ENCODE measurements around the gene EPN2. TPM values are rescaled to one million over a fixed set of nuclear protein-coding genes. Genes with fewer than 3 reads are reported as not detected.

EPN2 gene
- total RNA-seq, 1 experiment from 2014 or later: 57.8 TPM

DNA sequence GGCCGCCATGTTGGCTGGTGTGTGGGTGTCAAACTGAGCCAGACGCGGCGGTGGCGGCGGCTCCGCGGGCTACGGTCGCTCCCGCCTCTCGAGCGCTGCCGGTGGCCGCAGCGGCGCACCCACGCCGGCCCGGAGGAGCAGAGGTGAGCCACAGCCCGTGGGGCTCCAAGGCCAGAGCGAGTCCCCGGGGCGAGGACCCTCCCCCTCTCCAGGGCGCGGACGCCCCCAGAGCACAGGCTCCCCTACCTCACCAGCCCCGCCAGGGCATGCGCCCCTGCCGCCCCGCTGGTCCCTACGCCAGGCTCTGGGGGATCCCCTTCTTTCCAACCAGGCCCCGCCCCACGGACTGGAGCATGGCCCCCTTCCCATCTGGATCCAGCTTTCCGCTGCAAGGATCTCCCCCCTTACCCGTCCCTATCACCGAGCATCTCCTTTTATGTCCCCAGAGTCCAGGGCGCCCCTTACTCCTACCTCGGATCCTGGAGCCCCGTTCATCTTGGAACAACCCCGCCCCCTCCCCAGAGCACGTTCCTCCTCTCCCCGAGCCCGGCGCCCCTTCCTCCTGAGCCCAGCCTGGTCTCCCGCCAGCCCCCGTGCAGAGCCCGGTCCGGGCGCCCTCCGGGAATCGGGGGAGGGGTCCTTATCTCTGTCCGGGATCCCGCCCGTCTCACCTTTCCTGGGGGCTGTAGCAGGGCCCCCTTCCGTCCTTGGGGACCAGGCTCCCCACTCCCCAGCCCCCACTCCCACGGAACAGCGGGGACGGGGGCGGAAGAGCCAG, 412 bp downstream of the EPN2 start:
- no peaks in the 10 kb centered on the region for H3K27me3 Mint-ChIP-seq (ENCODE audit: low read depth)
- no peaks in the 10 kb centered on the region for H3K79me1 ChIP-seq (ENCODE audit: insufficient read depth, low read depth, low read length, poor library complexity, severe bottlenecking)
- TF ChIP-seq CTCF (conservative IDR thresholded peaks at IDR 0.05): peak; percentile 24; the same call in 1 of the 3 replicates

More for the DNA sequence above, 412 bp downstream of the EPN2 start:
- WGBS (ENCODE audit: extremely low coverage, insufficient read length, low lambda C conversion rate): no CpG with 5 or more reads among the region's 60 CpGs
- no peak overlapping the region for H4K91ac ChIP-seq (ENCODE audit: insufficient read length, low read depth, low read length)
- no peak overlapping the region for H2BK12ac ChIP-seq (ENCODE audit: insufficient read length, low read depth, low read length)
- H3K27ac Mint-ChIP-seq: peak overlapping the region in 2 of 3 experiments; percentile 82 to 97; a peak in 3 of 7 replicates
- no peak overlapping the region for H2AFZ ChIP-seq (ENCODE audit: low read length)
- H2BK120ac ChIP-seq (ENCODE audit: low read depth, low read length, poor library complexity, severe bottlenecking): no peak overlapping the region
- H3K9me3 Mint-ChIP-seq: no peaks in the 10 kb centered on the region
- no peak overlapping the region for H2BK20ac ChIP-seq (ENCODE audit: low read depth, low read length, poor library complexity, severe bottlenecking)
- peak overlapping the region; percentile 53 for H3K14ac ChIP-seq (ENCODE audit: insufficient read depth, low read length)
- no peak overlapping the region for H4K5ac ChIP-seq (ENCODE audit: insufficient read length, low read depth, low read length)
- peaks cover 4% of the 10 kb centered on the region for H3K23me2 ChIP-seq (ENCODE audit: insufficient read length, low read depth, low read length, poor library complexity, severe bottlenecking)
- H3K18ac ChIP-seq (ENCODE audit: insufficient read length, low read depth, low read length): no peak overlapping the region
- H3K9ac ChIP-seq (ENCODE audit: extremely low read depth, insufficient read length, low read length): peak overlapping the region; percentile 63
- no peak overlapping the region for H2BK15ac ChIP-seq (ENCODE audit: low read depth, low read length)
- no peak overlapping the region for H2AK5ac ChIP-seq (ENCODE audit: insufficient read length, low read length)
- H3K27me3 ChIP-seq (ENCODE audit: insufficient read depth, low read length): no peaks in the 10 kb centered on the region
- peak; percentile 61 for DNase-seq
- no peak overlapping the region for H3K23ac ChIP-seq (ENCODE audit: insufficient read length, low read depth, low read length)
- peak overlapping the region; percentile 75 for H3K4me2 ChIP-seq (ENCODE audit: insufficient read depth, insufficient read length, low read length)
- H3T11ph ChIP-seq (ENCODE audit: low read length): no peak overlapping the region
- H3K4me1 ChIP-seq (ENCODE audit: insufficient read depth, low read length): no peaks in the 10 kb centered on the region; the same call in none of the 2 replicates
- peaks cover 15 to 16% of the 10 kb centered on the region in 2 experiments for H3K4me1 Mint-ChIP-seq
- no peaks in the 10 kb centered on the region for H4K20me1 ChIP-seq (ENCODE audit: control insufficient read depth, insufficient read depth, insufficient read length)
- no peak overlapping the region for H3K4ac ChIP-seq (ENCODE audit: low read depth, low read length)
- peaks cover 8% of the 10 kb centered on the region; the same call in 1 of the 2 replicates for H3K79me2 ChIP-seq (ENCODE audit: insufficient read depth, low read length)
- H2BK5ac ChIP-seq (ENCODE audit: insufficient read length, low read length): no peak overlapping the region
- no peak overlapping the region for H3K27ac ChIP-seq (ENCODE audit: insufficient read length, low read depth, low read length)
- peaks cover 4 to 14% (median 9%) of the 10 kb centered on the region in 3 experiments; a peak in 6 of 7 replicates for H3K36me3 Mint-ChIP-seq (ENCODE audit: insufficient read depth in 1 of 3, low read depth in 3 of 3)
- H3K9me3 ChIP-seq (ENCODE audit: control insufficient read depth, low read depth, low read length): no peaks in the 10 kb centered on the region
- no peak overlapping the region for H3K56ac ChIP-seq (ENCODE audit: insufficient read length, low read depth, low read length)
- H3K4me3 Mint-ChIP-seq: peak overlapping the region; percentile 94 to 97
- no peak overlapping the region for H4K8ac ChIP-seq (replicated peaks; ENCODE audit: insufficient read length, low read depth, low read length)

Data from H9 (cell line).